Activated CD4-positive, alpha-beta T cell treated with anti-CD3 and anti-CD28 coated beads for 24 hours (primary cell): ENCODE results near the gene EIF5A.

Experiments
- DNase-seq, 2 donors: peaks; one replicate each; pipeline ENCODE4 v3.0.0-alpha.2; 2020; ENCODE audit warnings: low read depth in 2 of 2

The EIF5A gene

GRCh38 chr17:7285679-7286078, 21.7 kb upstream of the EIF5A start:
- no peak for DNase-seq

GRCh38 chr17:7289256-7290032, 18.0 kb upstream of the EIF5A start:
- DNase-seq, result no peak

- no peak for DNase-seq
Observed at GRCh38 chr17:7290166-7290565, 17.3 kb upstream of the EIF5A start.

GRCh38 chr17:7290685-7291084, 16.7 kb upstream of the EIF5A start:
- no peak for DNase-seq

GRCh38 chr17:7292194-7292593, 15.2 kb upstream of the EIF5A start:
- DNase-seq, result no peak

- DNase-seq, result no peak
Observed at GRCh38 chr17:7292729-7293128, 14.7 kb upstream of the EIF5A start.

GRCh38 chr17:7293159-7293558, 14.3 kb upstream of the EIF5A start:
- no peak for DNase-seq

GRCh38 chr17:7293816-7294613, 13.4 kb upstream of the EIF5A start:
- DNase-seq, result no peak

GRCh38 chr17:7294614-7295153, 12.7 kb upstream of the EIF5A start, which contains the start of gene YBX2:
YBX2 (minus strand) TSS chr17:7294639; CDS start chr17:7294500, 139 bp downstream.
- DNase-seq, result peak; percentile 46 to 64

- DNase-seq, result no peak
Observed at GRCh38 chr17:7295230-7296180, 11.9 kb upstream of the EIF5A start.

- peak; percentile 53 to 56 for DNase-seq
Observed at GRCh38 chr17:7296189-7296861, 11.1 kb upstream of the EIF5A start.

- DNase-seq, result no peak
Observed at GRCh38 chr17:7304179-7304578, 3.2 kb upstream of the EIF5A start.

GRCh38 chr17:7307686-7308624, 527 bp downstream of the EIF5A start:
- DNase-seq, result peak in 1 of 2 donors; percentile 27

- DNase-seq, result peak; percentile 66 to 75
Observed at GRCh38 chr17:7308625-7309433, 1.4 kb downstream of the EIF5A start.

GRCh38 chr17:7309628-7310027, 2.2 kb downstream of the EIF5A start:
- no peak for DNase-seq

GRCh38 chr17:7311110-7311705, 3.8 kb downstream of the EIF5A start:
- no peak for DNase-seq

- DNase-seq, result no peak
Observed at GRCh38 chr17:7312432-7313087, 5.1 kb downstream of the EIF5A start.
